D721Med (cell line): Measurements from ENCODE around the gene PLIN4.

ENCODE experiments used
- DNase-seq: peaks from one replicate; pipeline ENCODE4 v3.0.0; 2011; ENCODE audit warnings: low spot score; ENCODE audit not compliant: insufficient read length
- FAIRE-seq: peaks from 2 replicates; lab custom pipeline; 2011; peaks lifted over from hg19 to GRCh38; lab: Jason Lieb, UNC
- TF ChIP-seq, protein P1 (sequence below): IDR thresholded peaks from 2 replicates; pipeline ENCODE4 v1.5.1; 2012; ENCODE audit warnings: mild to moderate bottlenecking, control low read depth; ENCODE audit not compliant: insufficient read depth; ENCODE audit errors: missing control alignments

PLIN4 gene

DNA sequence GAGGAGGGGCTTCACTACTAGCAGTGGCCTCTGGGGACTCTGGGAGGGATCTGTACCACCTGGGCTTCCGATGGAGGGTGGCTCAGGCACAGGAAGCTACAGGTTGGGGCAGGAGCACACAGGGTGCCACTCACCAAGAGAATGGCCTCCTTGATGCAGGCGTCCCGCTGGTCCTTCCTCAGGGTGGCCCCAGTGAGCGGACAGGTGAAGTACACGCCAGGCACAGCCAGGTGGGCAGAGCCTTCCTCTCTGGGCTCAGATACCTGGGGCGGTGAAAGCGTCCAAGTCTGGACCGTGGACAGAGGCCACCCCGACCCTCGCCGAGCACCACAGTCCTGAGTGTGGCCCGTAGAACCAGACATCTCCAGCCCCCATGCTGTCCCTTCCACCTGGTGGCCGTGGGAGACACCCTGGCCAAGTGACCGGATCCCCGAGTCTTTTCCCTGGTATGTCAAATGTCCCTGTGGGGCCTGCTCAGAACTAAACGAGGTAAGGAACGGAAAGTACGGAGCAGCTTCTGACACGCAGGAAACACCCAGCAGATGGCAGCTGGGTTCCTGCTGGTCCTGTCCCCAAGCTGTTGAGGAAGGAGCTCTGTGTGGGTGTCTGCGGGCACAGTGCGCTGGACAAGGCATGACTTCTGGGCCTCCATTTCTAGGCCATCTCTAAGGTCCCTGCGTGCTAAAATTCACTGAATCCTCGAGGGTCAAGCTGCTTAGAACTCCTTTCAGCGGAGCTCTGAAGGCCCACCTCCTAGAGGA lies 65.9 kb downstream of the PLIN4 start:
- FAIRE-seq, result no peak
- DNase-seq, result no peak
- TF ChIP-seq, protein P1, sequence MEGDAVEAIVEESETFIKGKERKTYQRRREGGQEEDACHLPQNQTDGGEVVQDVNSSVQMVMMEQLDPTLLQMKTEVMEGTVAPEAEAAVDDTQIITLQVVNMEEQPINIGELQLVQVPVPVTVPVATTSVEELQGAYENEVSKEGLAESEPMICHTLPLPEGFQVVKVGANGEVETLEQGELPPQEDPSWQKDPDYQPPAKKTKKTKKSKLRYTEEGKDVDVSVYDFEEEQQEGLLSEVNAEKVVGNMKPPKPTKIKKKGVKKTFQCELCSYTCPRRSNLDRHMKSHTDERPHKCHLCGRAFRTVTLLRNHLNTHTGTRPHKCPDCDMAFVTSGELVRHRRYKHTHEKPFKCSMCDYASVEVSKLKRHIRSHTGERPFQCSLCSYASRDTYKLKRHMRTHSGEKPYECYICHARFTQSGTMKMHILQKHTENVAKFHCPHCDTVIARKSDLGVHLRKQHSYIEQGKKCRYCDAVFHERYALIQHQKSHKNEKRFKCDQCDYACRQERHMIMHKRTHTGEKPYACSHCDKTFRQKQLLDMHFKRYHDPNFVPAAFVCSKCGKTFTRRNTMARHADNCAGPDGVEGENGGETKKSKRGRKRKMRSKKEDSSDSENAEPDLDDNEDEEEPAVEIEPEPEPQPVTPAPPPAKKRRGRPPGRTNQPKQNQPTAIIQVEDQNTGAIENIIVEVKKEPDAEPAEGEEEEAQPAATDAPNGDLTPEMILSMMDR, result no peak
